GM23338 (cell line): ENCODE measurements around the gene KCNIP3. TPM values are rescaled to one million over a fixed set of nuclear protein-coding genes. Genes with fewer than 3 reads are reported as not detected.

Experiments
- ATAC-seq: fragments of 200-7000 bp; cut with Tn5 transposase; 3 replicates; pipeline ENCODE4 v1.9.1; 2020
- DNase-seq: peaks from one replicate; pipeline ENCODE4 v3.0.0-alpha.2; 2015; ENCODE audit warnings: low spot score
- H2AFZ ChIP-seq: fragments of 200-600 bp; sonication (generic); 2 replicates; pipeline ENCODE4 v1.8.0; 2016; ENCODE audit warnings: antibody characterized with exemption, mild to moderate bottlenecking, moderate library complexity
- H3F3A ChIP-seq: fragments of 200-600 bp; sonication (generic); replicated peaks from 2 replicates; pipeline ENCODE4 v1.8.0; 2017; ENCODE audit warnings: antibody characterized with exemption, mixed run types, low read depth
- H3K27ac ChIP-seq: fragments of 200-600 bp; sonication (generic); 2 replicates; pipeline ENCODE4 v1.6.1; 2016; ENCODE audit warnings: low read depth
- H3K27me3 ChIP-seq: fragments of 200-600 bp; sonication (generic); 2 replicates; pipeline ENCODE4 v1.8.0; 2016; ENCODE audit warnings: mild to moderate bottlenecking, mixed run types, moderate library complexity; ENCODE audit not compliant: insufficient read depth
- H3K36me3 ChIP-seq: fragments of 200-600 bp; sonication (generic); 2 replicates; pipeline ENCODE4 v1.8.0; 2016; ENCODE audit warnings: mild to moderate bottlenecking; ENCODE audit not compliant: insufficient read depth
- H3K4me1 ChIP-seq: fragments of 200-600 bp; sonication (generic); 2 replicates; pipeline ENCODE4 v1.8.0; 2016; ENCODE audit warnings: mild to moderate bottlenecking, moderate library complexity; ENCODE audit not compliant: insufficient read depth
- H3K4me2 ChIP-seq: fragments of 200-600 bp; sonication (generic); 2 replicates; pipeline ENCODE4 v1.7.1; 2017; ENCODE audit warnings: mixed run types
- H3K4me3 ChIP-seq: fragments of 200-600 bp; sonication (generic); 2 replicates; pipeline ENCODE4 v1.6.1; 2016; ENCODE audit warnings: mixed run types
- H3K79me2 ChIP-seq: fragments of 200-600 bp; sonication (generic); replicated peaks from 2 replicates; pipeline ENCODE4 v1.8.0; 2017; ENCODE audit warnings: mild to moderate bottlenecking; ENCODE audit not compliant: insufficient read depth
- H3K9me2 ChIP-seq: fragments of 200-600 bp; sonication (generic); 2 replicates; pipeline ENCODE4 v1.8.0; 2017; ENCODE audit not compliant: insufficient read depth
- H4K20me1 ChIP-seq: fragments of 200-600 bp; sonication (generic); replicated peaks from 2 replicates; pipeline ENCODE4 v1.8.0; 2017; ENCODE audit warnings: mild to moderate bottlenecking; ENCODE audit not compliant: insufficient read depth
- H3K27ac Mint-ChIP-seq: 2 replicates; pipeline ENCODE4 v1.8.0; 2020; ENCODE audit warnings: inconsistent platforms, mild to moderate bottlenecking, moderate library complexity, mixed read lengths
- H3K27me3 Mint-ChIP-seq: 3 replicates; pipeline ENCODE4 v1.8.0; 2022; ENCODE audit warnings: low read depth, mild to moderate bottlenecking, moderate library complexity, mixed read lengths, inconsistent platforms; ENCODE audit not compliant: insufficient read depth, poor library complexity
- H3K36me3 Mint-ChIP-seq: 3 replicates; pipeline ENCODE4 v1.8.0; 2021; ENCODE audit warnings: low read depth, mild to moderate bottlenecking, inconsistent platforms, moderate library complexity, mixed read lengths
- H3K4me1 Mint-ChIP-seq: 3 replicates; pipeline ENCODE4 v1.8.0; 2020; ENCODE audit warnings: mild to moderate bottlenecking, inconsistent platforms, mixed read lengths
- H3K4me3 Mint-ChIP-seq: 3 replicates; pipeline ENCODE4 v1.8.0; 2021; ENCODE audit warnings: moderate library complexity, mild to moderate bottlenecking, inconsistent platforms, mixed read lengths
- H3K9me3 Mint-ChIP-seq: 3 replicates; pipeline ENCODE4 v1.8.0; 2020; ENCODE audit warnings: moderate library complexity, mild to moderate bottlenecking, inconsistent platforms, mixed read lengths
- CREB1 ChIP-seq: fragments of 250-450 bp; sonication (Bioruptor Pico); IDR thresholded peaks from 2 replicates; pipeline ENCODE4 v1.5.0; 2020; ENCODE audit warnings: low read depth, mild to moderate bottlenecking, moderate library complexity
- EZH2 ChIP-seq: fragments of 200-600 bp; sonication (generic); IDR thresholded peaks from one replicate; pipeline ENCODE4 v1.8.0; 2017; ENCODE audit warnings: antibody characterized with exemption, mild to moderate bottlenecking, low read depth; ENCODE audit not compliant: unreplicated experiment
- NANOG ChIP-seq: IDR thresholded peaks from 2 replicates; pipeline ENCODE4 v1.6.1; 2016; ENCODE audit warnings: antibody characterized with exemption, borderline replicate concordance
- POLR2AphosphoS5 ChIP-seq: IDR thresholded peaks from 2 replicates; pipeline ENCODE4 v1.6.1; 2016; ENCODE audit warnings: antibody characterized with exemption, low read depth
- STAT1 ChIP-seq: IDR thresholded peaks from one replicate; pipeline ENCODE4 v1.6.1; 2016; ENCODE audit warnings: antibody characterized with exemption; ENCODE audit not compliant: unreplicated experiment
- ZNF114 ChIP-seq: fragments of 250-450 bp; sonication (Bioruptor Pico); IDR thresholded peaks from 2 replicates; pipeline ENCODE4 v1.5.0; 2020; ENCODE audit warnings: mild to moderate bottlenecking, moderate library complexity
- ZNF331 ChIP-seq: fragments of 250-450 bp; sonication (Bioruptor Pico); IDR thresholded peaks from 2 replicates; pipeline ENCODE4 v1.5.0; 2020; ENCODE audit warnings: low read depth, mild to moderate bottlenecking, moderate library complexity
- polyA plus RNA-seq: library from polyadenylated mRNA; unstranded; fragments of >200 nt; fragmentation: Nextera tagmentation; extraction: Ambion mirVana; gene quantifications from 2 replicates; pipeline ENCODE4 v1.2.1, GENCODE V29; 2016
- total RNA-seq: library from RNA; depleted of rRNA; stranded (reverse); fragments of >200 nt; shearing (Covaris generic); gene quantifications from 2 replicates; pipeline ENCODE4 v1.2.3, GENCODE V29; 2014
- TF ChIP-seq, protein P1 (sequence below), 2 experiments: fragments of 200-600 bp in 1 of 2; sonication (generic) in 1 of 2; conservative IDR thresholded peaks; 2 replicates each; pipeline versions ENCODE4 v1.5.1 to v1.6.1; 2016 to 2017; ENCODE audit warnings: antibody characterized with exemption in 2 of 2, low read depth in 2 of 2, mild to moderate bottlenecking in 2 of 2, moderate library complexity in 1 of 2
- TF ChIP-seq, protein P2 (sequence below): IDR thresholded peaks from one replicate; pipeline ENCODE4 v1.6.1; 2018; ENCODE audit warnings: antibody characterized with exemption; ENCODE audit not compliant: unreplicated experiment
- TF ChIP-seq, protein P3 (sequence below): IDR thresholded peaks from 2 replicates; pipeline ENCODE4 v1.6.1; 2016; ENCODE audit warnings: antibody characterized with exemption

Gene KCNIP3
- total and polyA plus RNA-seq, 2 experiments from 2014 or later, result 0.32 to 0.83 TPM

DNA sequence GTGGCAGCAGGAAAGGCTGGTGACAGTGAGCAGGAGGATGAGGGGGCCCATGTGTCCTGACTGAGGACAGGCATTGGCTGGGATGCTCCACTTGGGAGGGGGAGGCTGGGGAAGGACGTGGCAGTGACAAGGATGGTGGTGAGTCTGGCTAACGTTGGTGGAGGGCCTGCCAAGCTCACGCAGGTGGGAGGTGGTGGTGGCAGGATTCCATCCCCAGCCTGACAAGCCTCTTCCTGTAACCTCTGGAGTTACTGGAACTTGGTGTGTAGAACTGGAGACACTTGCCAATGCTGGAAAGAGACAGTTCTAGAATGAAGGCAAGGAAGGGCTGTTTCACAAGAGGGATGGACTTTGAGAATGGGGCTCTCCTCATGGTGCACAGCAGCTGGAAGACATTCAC is 14.7 kb upstream of the KCNIP3 start:
- H3K4me2 ChIP-seq, result no peak overlapping the region
- DNase-seq (no peak), ATAC-seq (no peak)
- no peak overlapping the region for H2AFZ ChIP-seq
- no peaks in the 10 kb centered on the region for H3K9me2 ChIP-seq
- H3F3A ChIP-seq, result no peaks in the 10 kb centered on the region
- Mint-ChIP-seq H3K9me3 (no peaks in the 10 kb centered on the region), H3K4me1 (peaks cover 7% of the 10 kb centered on the region), H3K4me3 (no peak overlapping the region), H3K27me3 (peaks cover 7% of the 10 kb centered on the region), H3K27ac (no peak overlapping the region), H3K36me3 (no peaks in the 10 kb centered on the region; the same call in 2 of the 3 replicates)
- H3K4me1 ChIP-seq, result no peaks in the 10 kb centered on the region; the same call in 1 of the 2 replicates
- H3K4me3 ChIP-seq, result no peak overlapping the region
- no peaks in the 10 kb centered on the region for H3K36me3 ChIP-seq
- no peak overlapping the region for H3K27ac ChIP-seq
- H3K27me3 ChIP-seq, result no peaks in the 10 kb centered on the region
- no peaks in the 10 kb centered on the region for H3K79me2 ChIP-seq
- TF ChIP-seq, protein P1, sequence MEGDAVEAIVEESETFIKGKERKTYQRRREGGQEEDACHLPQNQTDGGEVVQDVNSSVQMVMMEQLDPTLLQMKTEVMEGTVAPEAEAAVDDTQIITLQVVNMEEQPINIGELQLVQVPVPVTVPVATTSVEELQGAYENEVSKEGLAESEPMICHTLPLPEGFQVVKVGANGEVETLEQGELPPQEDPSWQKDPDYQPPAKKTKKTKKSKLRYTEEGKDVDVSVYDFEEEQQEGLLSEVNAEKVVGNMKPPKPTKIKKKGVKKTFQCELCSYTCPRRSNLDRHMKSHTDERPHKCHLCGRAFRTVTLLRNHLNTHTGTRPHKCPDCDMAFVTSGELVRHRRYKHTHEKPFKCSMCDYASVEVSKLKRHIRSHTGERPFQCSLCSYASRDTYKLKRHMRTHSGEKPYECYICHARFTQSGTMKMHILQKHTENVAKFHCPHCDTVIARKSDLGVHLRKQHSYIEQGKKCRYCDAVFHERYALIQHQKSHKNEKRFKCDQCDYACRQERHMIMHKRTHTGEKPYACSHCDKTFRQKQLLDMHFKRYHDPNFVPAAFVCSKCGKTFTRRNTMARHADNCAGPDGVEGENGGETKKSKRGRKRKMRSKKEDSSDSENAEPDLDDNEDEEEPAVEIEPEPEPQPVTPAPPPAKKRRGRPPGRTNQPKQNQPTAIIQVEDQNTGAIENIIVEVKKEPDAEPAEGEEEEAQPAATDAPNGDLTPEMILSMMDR (conservative IDR thresholded peaks at IDR 0.05; ENCODE audit: low read depth in 2 of 2), result no peak
- TF ChIP-seq, protein P2, sequence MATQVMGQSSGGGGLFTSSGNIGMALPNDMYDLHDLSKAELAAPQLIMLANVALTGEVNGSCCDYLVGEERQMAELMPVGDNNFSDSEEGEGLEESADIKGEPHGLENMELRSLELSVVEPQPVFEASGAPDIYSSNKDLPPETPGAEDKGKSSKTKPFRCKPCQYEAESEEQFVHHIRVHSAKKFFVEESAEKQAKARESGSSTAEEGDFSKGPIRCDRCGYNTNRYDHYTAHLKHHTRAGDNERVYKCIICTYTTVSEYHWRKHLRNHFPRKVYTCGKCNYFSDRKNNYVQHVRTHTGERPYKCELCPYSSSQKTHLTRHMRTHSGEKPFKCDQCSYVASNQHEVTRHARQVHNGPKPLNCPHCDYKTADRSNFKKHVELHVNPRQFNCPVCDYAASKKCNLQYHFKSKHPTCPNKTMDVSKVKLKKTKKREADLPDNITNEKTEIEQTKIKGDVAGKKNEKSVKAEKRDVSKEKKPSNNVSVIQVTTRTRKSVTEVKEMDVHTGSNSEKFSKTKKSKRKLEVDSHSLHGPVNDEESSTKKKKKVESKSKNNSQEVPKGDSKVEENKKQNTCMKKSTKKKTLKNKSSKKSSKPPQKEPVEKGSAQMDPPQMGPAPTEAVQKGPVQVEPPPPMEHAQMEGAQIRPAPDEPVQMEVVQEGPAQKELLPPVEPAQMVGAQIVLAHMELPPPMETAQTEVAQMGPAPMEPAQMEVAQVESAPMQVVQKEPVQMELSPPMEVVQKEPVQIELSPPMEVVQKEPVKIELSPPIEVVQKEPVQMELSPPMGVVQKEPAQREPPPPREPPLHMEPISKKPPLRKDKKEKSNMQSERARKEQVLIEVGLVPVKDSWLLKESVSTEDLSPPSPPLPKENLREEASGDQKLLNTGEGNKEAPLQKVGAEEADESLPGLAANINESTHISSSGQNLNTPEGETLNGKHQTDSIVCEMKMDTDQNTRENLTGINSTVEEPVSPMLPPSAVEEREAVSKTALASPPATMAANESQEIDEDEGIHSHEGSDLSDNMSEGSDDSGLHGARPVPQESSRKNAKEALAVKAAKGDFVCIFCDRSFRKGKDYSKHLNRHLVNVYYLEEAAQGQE, result no peak
- TF ChIP-seq NANOG, result no peak
- TF ChIP-seq ZNF331, result no peak
- no peak for TF ChIP-seq EZH2
- TF ChIP-seq ZNF114, result no peak
- H4K20me1 ChIP-seq, result no peaks in the 10 kb centered on the region

DNA sequence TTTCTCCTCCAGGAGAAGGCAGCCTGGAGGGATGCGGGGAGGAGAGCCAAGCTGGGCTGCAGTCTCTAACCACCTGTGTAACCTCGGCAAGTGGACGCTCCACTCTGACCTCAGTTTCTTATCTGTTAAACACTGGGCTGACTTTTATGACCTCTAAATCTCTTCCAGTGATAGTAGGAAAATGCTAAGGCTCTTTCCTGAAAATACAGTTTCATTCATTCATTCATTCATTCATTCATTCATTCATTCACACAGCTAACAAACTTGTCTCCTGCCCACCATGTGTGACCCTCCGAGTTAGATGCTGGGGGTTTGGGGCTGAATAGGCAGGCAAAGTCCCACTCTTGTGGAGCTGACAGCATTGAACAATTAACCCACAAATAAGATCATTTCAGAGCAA is 13.6 kb upstream of the KCNIP3 start:
- no peaks in the 10 kb centered on the region for H4K20me1 ChIP-seq
- no peak overlapping the region for H3K4me3 ChIP-seq
- H3F3A ChIP-seq, result no peaks in the 10 kb centered on the region
- Mint-ChIP-seq H3K27ac (no peak overlapping the region), H3K36me3 (no peaks in the 10 kb centered on the region; the same call in 2 of the 3 replicates), H3K27me3 (peaks cover 4% of the 10 kb centered on the region), H3K4me3 (no peak overlapping the region), H3K4me1 (peaks cover 3% of the 10 kb centered on the region), H3K9me3 (no peaks in the 10 kb centered on the region)
- H3K4me1 ChIP-seq, result no peaks in the 10 kb centered on the region
- ATAC-seq, result no peak
- H3K79me2 ChIP-seq, result no peaks in the 10 kb centered on the region
- no peak overlapping the region for H3K4me2 ChIP-seq
- no peaks in the 10 kb centered on the region for H3K27me3 ChIP-seq
- H3K9me2 ChIP-seq, result no peaks in the 10 kb centered on the region
- H2AFZ ChIP-seq, result no peak overlapping the region
- H3K27ac ChIP-seq, result no peak overlapping the region
- H3K36me3 ChIP-seq, result no peaks in the 10 kb centered on the region
- no peak for DNase-seq
- TF ChIP-seq, protein P3, sequence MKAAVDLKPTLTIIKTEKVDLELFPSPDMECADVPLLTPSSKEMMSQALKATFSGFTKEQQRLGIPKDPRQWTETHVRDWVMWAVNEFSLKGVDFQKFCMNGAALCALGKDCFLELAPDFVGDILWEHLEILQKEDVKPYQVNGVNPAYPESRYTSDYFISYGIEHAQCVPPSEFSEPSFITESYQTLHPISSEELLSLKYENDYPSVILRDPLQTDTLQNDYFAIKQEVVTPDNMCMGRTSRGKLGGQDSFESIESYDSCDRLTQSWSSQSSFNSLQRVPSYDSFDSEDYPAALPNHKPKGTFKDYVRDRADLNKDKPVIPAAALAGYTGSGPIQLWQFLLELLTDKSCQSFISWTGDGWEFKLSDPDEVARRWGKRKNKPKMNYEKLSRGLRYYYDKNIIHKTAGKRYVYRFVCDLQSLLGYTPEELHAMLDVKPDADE, result no peak
- TF ChIP-seq, protein P1 (conservative IDR thresholded peaks at IDR 0.05; ENCODE audit: low read depth in 2 of 2), result no peak
- TF ChIP-seq ZNF114, result no peak
- no peak for TF ChIP-seq POLR2AphosphoS5
- no peak for TF ChIP-seq CREB1 (CRISPR knock-in tag)
- no peak for TF ChIP-seq STAT1
